CD14-positive monocyte (primary cell): ENCODE data around the gene IGSF1. TPM values are rescaled to one million over a fixed set of nuclear protein-coding genes. Genes with fewer than 3 reads are reported as not detected.

ENCODE experiments used
- DNase-seq, 3 donors: peaks; one replicate each; pipeline ENCODE4 v3.0.0-alpha.2; 2011 to 2022
- H2AFZ ChIP-seq: 2 replicates; pipeline ENCODE4 v1.6.0; 2012; ENCODE audit warnings: mild to moderate bottlenecking, low read depth, low read length, inconsistent platforms; ENCODE audit not compliant: insufficient read depth, poor library complexity, severe bottlenecking
- H3K27ac ChIP-seq, 2 donors: 1 replicate in 1 of 2; 2 replicates in 1 of 2; pipeline ENCODE4 v1.5.1; 2012 to 2013; ENCODE audit warnings: low read length in 2 of 2, control low read depth in 1 of 2, inconsistent platforms in 1 of 2, low read depth in 1 of 2, mild to moderate bottlenecking in 1 of 2
- H3K27me3 ChIP-seq, 2 donors: one replicate each; pipeline versions ENCODE4 v1.6.0 to v1.6.1; 2011 to 2013; ENCODE audit warnings: low read length in 2 of 2; ENCODE audit not compliant: control insufficient read depth in 2 of 2, insufficient read depth in 2 of 2
- H3K36me3 ChIP-seq, 2 donors: replicated peaks in 1 of 2; 1 replicate in 1 of 2; 2 replicates in 1 of 2; pipeline versions ENCODE4 v1.5.1 to v1.6.1; 2012 to 2013; ENCODE audit warnings: low read length in 2 of 2, control low read depth in 1 of 2, inconsistent platforms in 1 of 2, mild to moderate bottlenecking in 1 of 2; ENCODE audit not compliant: insufficient read depth in 2 of 2, control insufficient read depth in 1 of 2
- H3K4me1 ChIP-seq, 2 donors: 1 replicate in 1 of 2; 2 replicates in 1 of 2; pipeline versions ENCODE4 v1.5.1 to v1.6.1; 2012 to 2013; ENCODE audit warnings: low read length in 2 of 2, control low read depth in 1 of 2, inconsistent platforms in 1 of 2, mild to moderate bottlenecking in 1 of 2, moderate library complexity in 1 of 2; ENCODE audit not compliant: insufficient read depth in 2 of 2, control insufficient read depth in 1 of 2
- H3K4me2 ChIP-seq: replicated peaks from 2 replicates; pipeline ENCODE3; 2012; ENCODE audit warnings: low read length, moderate library complexity, mild to moderate bottlenecking; ENCODE audit not compliant: poor library complexity, severe bottlenecking; ENCODE audit errors: extremely low read depth
- H3K4me3 ChIP-seq, 3 experiments: fragments of 200-600 bp in 1 of 3; sonication (generic) in 1 of 3; replicated peaks in 1 of 3; 1 replicate in 2 of 3; 2 replicates in 1 of 3; pipeline ENCODE4 v1.5.1; 2011 to 2013; ENCODE audit warnings: low read length in 3 of 3, mild to moderate bottlenecking in 3 of 3, control low read depth in 2 of 3, low read depth in 2 of 3, inconsistent platforms in 1 of 3, moderate library complexity in 1 of 3
- H3K79me2 ChIP-seq: 2 replicates; pipeline ENCODE4 v1.6.0; 2012; ENCODE audit warnings: mild to moderate bottlenecking, control low read depth, inconsistent platforms, low read length, moderate library complexity; ENCODE audit not compliant: insufficient read depth
- H3K9ac ChIP-seq: 2 replicates; pipeline ENCODE4 v1.6.0; 2017; ENCODE audit warnings: low read length, mild to moderate bottlenecking; ENCODE audit not compliant: insufficient read depth, poor library complexity, severe bottlenecking
- H3K9me3 ChIP-seq, 2 donors: replicated peaks in 1 of 2; 1 replicate in 1 of 2; 2 replicates in 1 of 2; pipeline versions ENCODE4 v1.5.1 to v1.6.1; 2012 to 2013; ENCODE audit warnings: low read length in 2 of 2, control low read depth in 1 of 2; ENCODE audit not compliant: control insufficient read depth in 1 of 2, insufficient read depth in 1 of 2
- H4K20me1 ChIP-seq: 2 replicates; pipeline ENCODE4 v1.6.0; 2012; ENCODE audit warnings: mild to moderate bottlenecking, low read length, control low read depth, moderate library complexity; ENCODE audit not compliant: insufficient read depth
- H3K27ac Mint-ChIP-seq, 7 donors: one replicate each; pipeline ENCODE4 v1.8.0; 2020; ENCODE audit warnings: mild to moderate bottlenecking in 7 of 7, mixed read lengths in 7 of 7, moderate library complexity in 6 of 7, inconsistent platforms in 2 of 7
- H3K27me3 Mint-ChIP-seq, 3 donors: one replicate each; pipeline ENCODE4 v1.8.0; 2021 to 2022; ENCODE audit warnings: low read depth in 3 of 3, mild to moderate bottlenecking in 3 of 3, mixed read lengths in 3 of 3, moderate library complexity in 3 of 3, inconsistent platforms in 1 of 3
- H3K36me3 Mint-ChIP-seq, 2 donors: one replicate each; pipeline ENCODE4 v1.8.0; 2020; ENCODE audit warnings: mixed read lengths in 2 of 2, inconsistent platforms in 1 of 2, mild to moderate bottlenecking in 1 of 2
- H3K4me1 Mint-ChIP-seq: one replicate; pipeline ENCODE4 v1.8.0; 2020; ENCODE audit warnings: mild to moderate bottlenecking, mixed read lengths
- H3K4me3 Mint-ChIP-seq, 2 donors: one replicate each; pipeline ENCODE4 v1.8.0; 2020; ENCODE audit warnings: mild to moderate bottlenecking in 2 of 2, mixed read lengths in 2 of 2, moderate library complexity in 1 of 2
- H3K9me3 Mint-ChIP-seq, 7 donors: one replicate each; pipeline ENCODE4 v1.8.0; 2020 to 2022; ENCODE audit warnings: mixed read lengths in 7 of 7, mild to moderate bottlenecking in 6 of 7, moderate library complexity in 6 of 7, inconsistent platforms in 2 of 7
- WGBS: methylation state at CpG from one replicate; pipeline ENCODE4 v1.1.5; 2013; ENCODE audit warnings: missing lambda C conversion rate; ENCODE audit not compliant: insufficient coverage; 5-methylcytosine and 5-hydroxymethylcytosine counted together
- intact Hi-C, 2 donors: fragments of 100-400 bp; cut with micrococcal nuclease; formaldehyde crosslinking; loops; one replicate each; pipeline versions ENCODE4 v1.15.0 to v1.15.1; 2023
- polyA plus RNA-seq, 3 donors: library from polyadenylated mRNA; depleted of rRNA in 1 of 3; unstranded in 2 of 3; stranded (reverse) in 1 of 3; fragments of 300-500 nt in 2 of 3; fragments of >200 nt in 1 of 3; fragmentation: Illumina TruSeq in 2 of 3; gene quantifications; 1 replicate in 2 of 3; 2 replicates in 1 of 3; pipeline ENCODE4 v1.2.3, GENCODE V29; 2012 to 2021
- TF ChIP-seq, protein P1 (sequence below): fragments of 200-600 bp; IDR thresholded peaks from one replicate; pipeline ENCODE4 v1.8.0; 2022; ENCODE audit warnings: antibody characterized with exemption, mild to moderate bottlenecking

IGSF1 gene
- polyA plus RNA-seq, 3 donors = not detected

DNA sequence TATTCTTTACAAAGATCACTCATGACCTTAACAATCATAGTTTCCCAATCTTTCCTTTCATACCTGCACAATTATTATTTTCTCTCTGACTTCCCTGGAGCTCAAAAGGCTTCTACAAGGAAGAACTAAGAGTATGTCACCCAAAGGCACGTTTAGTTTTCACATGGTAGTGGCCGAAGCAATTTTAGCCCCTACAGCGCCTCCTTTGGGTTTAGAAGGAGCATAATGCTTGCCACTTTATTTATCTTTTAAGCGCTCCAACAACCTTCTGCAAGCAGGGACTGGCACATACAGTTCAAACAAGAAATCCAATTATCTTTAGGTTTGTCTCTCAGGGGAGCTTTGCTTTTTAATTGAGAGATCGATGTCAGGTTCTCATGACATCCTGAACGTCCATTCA, 42.0 kb upstream of the IGSF1 start:
- H3K27me3 Mint-ChIP-seq = peaks cover 0 to 6% (median 4%) of the 10 kb centered on the region in 3 donors
- H3K4me2 ChIP-seq = no peak overlapping the region

DNA sequence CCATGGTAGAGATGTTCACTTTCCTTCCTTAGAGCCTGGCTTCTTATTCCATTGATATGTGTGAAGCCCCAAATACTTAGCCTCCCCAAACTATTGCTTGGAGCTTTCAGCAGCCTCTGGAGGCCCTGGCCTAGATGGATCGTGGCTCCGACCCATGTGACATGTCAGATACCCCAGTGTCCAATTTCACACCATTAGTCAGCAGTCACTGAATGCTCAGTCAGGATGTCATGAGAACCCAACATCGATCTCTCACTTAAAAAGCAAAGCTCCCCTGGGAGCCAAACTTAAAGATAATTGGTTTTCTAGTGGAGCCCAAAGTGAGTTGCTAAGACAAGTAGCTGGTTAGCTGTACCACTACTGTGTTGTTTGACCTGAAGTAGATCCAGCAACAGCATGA, 41.6 kb upstream of the IGSF1 start:
- Mint-ChIP-seq H3K27me3 (peaks cover 0 to 6% (median 3%) of the 10 kb centered on the region in 3 donors), H3K36me3 (no peaks in the 10 kb centered on the region), H3K4me3 (no peak overlapping the region), H3K9me3 (peaks cover 0 to 2% (median 0%) of the 10 kb centered on the region in 7 donors), H3K27ac (no peak overlapping the region), H3K4me1 (no peaks in the 10 kb centered on the region)
- Histone ChIP-seq H3K4me1 (no peaks in the 10 kb centered on the region), H4K20me1 (no peaks in the 10 kb centered on the region), H3K27me3 (no peaks in the 10 kb centered on the region), H3K9me3 (no peaks in the 10 kb centered on the region), H3K27ac (no peak overlapping the region), H2AFZ (no peak overlapping the region), H3K36me3 (no peaks in the 10 kb centered on the region), H3K4me3 (no peak overlapping the region), H3K9ac (no peak overlapping the region), H3K4me2 (no peak overlapping the region), H3K79me2 (no peaks in the 10 kb centered on the region)
- no CpG with 5 or more reads among the region's 3 CpGs for WGBS
- intact Hi-C loops = no loop called here
- DNase-seq = no peak
- TF ChIP-seq, protein P1, sequence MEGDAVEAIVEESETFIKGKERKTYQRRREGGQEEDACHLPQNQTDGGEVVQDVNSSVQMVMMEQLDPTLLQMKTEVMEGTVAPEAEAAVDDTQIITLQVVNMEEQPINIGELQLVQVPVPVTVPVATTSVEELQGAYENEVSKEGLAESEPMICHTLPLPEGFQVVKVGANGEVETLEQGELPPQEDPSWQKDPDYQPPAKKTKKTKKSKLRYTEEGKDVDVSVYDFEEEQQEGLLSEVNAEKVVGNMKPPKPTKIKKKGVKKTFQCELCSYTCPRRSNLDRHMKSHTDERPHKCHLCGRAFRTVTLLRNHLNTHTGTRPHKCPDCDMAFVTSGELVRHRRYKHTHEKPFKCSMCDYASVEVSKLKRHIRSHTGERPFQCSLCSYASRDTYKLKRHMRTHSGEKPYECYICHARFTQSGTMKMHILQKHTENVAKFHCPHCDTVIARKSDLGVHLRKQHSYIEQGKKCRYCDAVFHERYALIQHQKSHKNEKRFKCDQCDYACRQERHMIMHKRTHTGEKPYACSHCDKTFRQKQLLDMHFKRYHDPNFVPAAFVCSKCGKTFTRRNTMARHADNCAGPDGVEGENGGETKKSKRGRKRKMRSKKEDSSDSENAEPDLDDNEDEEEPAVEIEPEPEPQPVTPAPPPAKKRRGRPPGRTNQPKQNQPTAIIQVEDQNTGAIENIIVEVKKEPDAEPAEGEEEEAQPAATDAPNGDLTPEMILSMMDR = no peak

More for the DNA sequence above, 42.0 kb upstream of the IGSF1 start:
- H4K20me1 ChIP-seq = no peaks in the 10 kb centered on the region
- no peak overlapping the region for H3K4me3 ChIP-seq
- H3K27ac ChIP-seq = no peak overlapping the region
- Mint-ChIP-seq H3K4me1 (no peaks in the 10 kb centered on the region), H3K27ac (no peak overlapping the region), H3K9me3 (peaks cover 0 to 2% (median 0%) of the 10 kb centered on the region in 7 donors), H3K4me3 (no peak overlapping the region), H3K36me3 (no peaks in the 10 kb centered on the region)
- H3K4me1 ChIP-seq = no peaks in the 10 kb centered on the region
- H3K79me2 ChIP-seq = no peaks in the 10 kb centered on the region
- no peak for DNase-seq
- no peak overlapping the region for H3K9ac ChIP-seq
- no peaks in the 10 kb centered on the region for H3K9me3 ChIP-seq
- no peaks in the 10 kb centered on the region for H3K36me3 ChIP-seq
- H3K27me3 ChIP-seq = no peaks in the 10 kb centered on the region
- WGBS = 17% methylated on average over 1 of the region's 6 CpGs
- intact Hi-C loops = no loop called here
- no peak overlapping the region for H2AFZ ChIP-seq
- TF ChIP-seq, protein P1 = no peak
